Measurements from ENCODE around the gene STK38L. TPM values are rescaled to one million over a fixed set of nuclear protein-coding genes. Genes with fewer than 3 reads are reported as not detected.
"Not testable (repeated sequence)": the region's sequence is repeated elsewhere in the genome, so short reads cannot be mapped to it uniquely, and the experiment has no call there.

The STK38L gene
- polyA plus RNA-seq, 4 donors = 35.5 to 43.9 (median 43.5) TPM

DNA sequence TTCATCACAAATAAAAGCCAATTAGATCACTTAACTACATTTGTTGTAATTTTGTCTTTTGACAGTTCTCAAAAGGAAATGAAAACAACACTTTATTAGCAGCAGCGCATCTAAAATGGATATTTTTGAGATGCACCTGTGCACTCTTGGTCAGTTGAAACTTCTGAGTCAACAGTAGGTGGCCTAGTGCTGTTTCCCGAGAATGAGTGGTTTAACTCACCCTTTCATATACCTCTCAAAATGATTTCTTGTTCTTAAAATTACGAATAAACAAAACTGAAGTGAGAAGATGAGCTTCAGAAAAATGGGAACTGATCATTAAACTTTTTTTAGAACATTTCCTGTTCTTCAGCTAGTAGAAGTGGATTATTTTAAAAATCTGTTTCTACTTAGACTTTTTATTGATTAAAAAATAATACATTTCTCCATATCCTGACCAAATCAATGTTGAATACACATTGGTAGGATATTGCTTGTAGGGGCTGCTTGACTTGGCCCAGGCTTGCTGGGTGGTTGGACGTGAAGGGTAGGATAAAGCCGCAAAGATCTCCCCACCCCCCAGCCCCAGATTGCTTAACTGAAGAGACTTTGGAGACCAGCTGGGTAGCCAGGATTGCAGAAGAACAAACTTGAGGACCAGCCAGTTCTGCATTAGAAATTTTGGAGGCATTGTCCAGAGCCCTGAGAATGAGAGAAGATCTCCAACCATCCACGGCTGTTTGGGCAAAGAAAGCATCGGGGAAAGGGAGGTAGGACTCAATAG is 22.3 kb upstream of the STK38L start:
- no peak for DNase-seq (ENCODE audit: low read depth in 4 of 4, low spot score in 2 of 4)

DNA sequence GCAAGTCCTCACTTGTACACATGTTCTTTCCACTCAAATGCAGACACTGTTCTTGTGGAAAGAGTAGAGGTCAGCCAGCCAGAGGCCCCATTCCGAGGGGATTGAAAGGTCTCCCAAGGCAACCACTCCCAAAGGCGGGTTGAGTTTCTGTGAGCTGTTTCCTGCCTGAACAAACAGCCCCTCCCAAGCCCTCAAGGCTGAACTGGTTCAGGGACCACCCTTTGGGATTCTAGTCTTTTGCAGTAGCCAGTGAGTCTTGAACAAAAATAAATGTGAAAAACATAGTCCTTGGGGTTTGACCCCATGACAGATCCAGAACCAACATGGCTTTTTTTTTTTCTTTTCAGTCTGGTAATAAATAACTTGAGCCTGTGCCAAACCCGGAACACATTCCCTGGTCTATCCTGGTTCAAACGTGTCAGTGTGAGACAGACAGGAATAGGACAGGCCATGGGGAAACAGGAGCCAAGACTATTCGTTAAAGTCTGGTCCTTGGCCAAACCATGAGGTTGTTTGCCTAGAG is 17.6 kb upstream of the STK38L start:
- no peak for DNase-seq (ENCODE audit: low read depth in 4 of 4, low spot score in 2 of 4)

DNA sequence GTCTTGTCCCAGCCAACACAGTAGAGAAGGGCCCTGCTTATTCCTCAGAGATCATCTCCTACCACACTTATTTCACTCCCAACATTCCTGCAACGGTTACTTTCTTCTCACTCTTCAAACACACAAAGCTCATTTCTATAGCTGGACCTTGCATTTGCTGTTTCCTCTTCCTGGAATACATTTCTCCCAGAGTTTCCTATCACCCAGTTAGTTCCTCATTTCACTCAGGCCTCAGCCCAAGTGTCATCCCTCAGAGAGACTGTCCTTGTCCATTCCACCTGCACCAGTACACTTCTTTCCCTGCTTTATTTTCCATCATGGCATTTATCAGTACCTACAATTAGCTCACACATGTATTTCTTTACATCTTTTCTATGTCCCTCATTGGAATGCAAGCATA is 14.7 kb upstream of the STK38L start:
- DNase-seq (ENCODE audit: low read depth in 4 of 4, low spot score in 2 of 4) = no peak

DNA sequence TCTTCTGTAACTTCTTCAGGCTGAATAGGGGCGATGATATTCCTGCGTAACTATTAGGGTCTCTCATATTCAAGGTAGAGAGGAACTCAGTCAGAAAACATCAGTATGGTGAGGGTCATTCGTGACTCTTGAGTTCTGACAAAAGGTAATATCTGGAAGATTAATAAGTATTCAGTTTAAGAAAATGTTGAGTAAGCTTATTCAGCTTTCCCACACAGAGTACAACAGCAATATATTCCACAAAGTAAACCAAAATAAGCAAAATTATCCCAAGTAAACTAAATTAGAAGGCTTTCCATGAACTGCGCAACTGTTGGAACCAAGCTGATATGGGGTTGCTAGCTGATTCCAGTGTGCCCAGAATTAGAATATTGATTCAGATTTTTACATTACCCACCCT is 12.7 kb upstream of the STK38L start:
- not testable (repeated sequence) for DNase-seq (ENCODE audit: low read depth in 4 of 4, low spot score in 2 of 4)

DNA sequence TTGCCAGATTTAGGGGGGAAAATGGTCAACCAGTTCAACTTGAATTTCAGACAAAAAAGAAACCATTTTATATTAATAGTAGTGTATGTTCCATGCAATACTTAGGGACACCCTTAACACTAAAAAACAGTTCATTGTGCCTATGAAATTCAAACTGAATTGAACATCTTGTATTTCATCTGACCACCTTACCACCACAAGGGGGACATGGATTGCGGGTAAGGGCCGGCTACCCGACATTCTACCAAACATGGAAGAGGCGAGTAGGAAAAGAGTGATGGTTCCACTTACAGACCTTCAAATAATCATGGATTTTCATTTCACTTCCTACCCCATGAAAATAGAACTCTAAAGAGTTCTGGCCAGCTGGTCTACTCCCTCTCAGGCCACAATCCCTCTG is 10.3 kb upstream of the STK38L start:
- no peak for DNase-seq (ENCODE audit: low read depth in 4 of 4, low spot score in 2 of 4)

DNA sequence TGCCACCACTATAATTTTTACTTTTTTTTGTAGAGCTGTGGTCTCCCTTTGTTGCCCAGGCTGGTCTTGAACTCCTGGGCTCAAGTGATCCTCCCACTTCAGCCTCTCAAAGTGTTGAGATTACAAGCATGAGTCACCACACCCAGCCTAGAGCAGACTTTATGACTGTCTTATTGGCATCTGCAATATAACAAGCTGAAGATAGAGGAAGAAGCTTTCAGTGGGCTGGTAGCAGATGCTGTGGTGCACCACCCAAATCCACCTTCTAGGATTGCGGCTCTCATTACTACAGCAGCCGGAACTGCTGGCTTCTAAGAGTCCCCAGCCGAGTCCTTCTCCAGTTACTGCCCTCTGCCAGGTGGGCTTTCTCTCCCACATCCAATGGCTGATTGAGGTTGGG is 7.6 kb upstream of the STK38L start:
- DNase-seq (ENCODE audit: low read depth in 4 of 4, low spot score in 2 of 4) = no peak

DNA sequence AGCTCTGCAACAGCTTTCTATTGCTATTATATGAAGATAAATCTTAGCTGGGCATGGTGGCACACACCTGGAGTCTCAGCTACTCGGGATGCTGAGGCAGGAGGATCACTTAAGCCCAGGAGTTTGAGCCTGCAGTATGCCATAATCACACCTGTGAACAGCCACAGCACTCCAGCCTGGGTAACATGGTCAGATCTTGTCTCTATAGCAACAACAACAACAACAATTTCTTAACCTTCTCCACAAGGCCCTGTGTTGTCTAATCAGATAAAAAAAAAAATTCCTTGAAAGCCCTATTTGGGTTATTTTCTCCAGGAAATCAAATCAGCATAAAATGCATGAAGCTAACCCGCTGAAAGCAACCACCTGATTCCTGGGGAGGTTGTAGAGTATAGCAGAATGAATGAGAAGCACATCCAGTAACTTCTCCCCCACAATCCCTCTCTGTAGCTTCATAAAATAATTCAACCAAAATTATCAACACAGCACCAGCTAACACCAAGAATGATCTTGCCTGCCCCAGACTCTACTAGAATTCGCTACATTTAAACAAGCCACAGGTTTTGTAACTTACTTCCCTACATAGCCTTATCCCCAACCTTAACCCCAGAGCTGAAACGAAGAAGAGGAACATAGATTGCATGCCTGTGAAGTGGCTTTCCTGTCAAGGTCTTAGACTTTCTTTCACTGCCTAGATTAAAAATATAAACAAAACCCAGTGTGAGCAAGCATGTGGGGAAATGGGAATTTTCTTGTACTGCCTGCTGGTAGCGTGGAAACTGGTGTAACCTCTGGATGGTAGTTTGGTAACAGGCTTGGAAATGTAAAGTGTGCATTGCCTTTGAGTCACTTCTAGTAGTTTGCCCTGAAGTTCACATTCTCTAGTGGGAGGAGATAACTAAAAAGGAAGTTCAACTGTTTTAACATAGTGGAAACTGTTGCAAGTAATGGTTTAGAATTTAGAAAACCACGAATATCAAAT is 6.0 kb upstream of the STK38L start:
- DNase-seq (ENCODE audit: low read depth in 4 of 4, low spot score in 2 of 4) = no peak

DNA sequence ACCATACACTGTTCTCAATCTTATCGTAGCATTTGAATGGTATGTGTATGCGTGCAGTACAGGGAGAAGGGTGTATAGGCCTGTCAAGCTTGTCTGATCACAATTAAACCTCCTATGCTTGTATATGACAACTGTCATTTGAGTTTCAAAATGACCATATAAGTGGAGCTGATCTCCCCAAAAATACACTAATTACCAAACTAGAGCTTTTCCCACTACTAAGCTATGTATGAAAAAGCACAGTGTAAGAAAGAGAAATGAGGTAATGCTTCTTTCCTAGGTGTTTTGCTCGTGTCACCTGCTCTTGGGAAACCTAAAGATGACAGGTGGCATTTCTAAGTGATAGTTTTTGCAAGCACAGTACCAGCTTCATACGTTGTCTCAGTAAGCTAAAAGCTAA is 1.1 kb upstream of the STK38L start:
- no peak for DNase-seq (ENCODE audit: low read depth in 4 of 4, low spot score in 2 of 4)

DNA sequence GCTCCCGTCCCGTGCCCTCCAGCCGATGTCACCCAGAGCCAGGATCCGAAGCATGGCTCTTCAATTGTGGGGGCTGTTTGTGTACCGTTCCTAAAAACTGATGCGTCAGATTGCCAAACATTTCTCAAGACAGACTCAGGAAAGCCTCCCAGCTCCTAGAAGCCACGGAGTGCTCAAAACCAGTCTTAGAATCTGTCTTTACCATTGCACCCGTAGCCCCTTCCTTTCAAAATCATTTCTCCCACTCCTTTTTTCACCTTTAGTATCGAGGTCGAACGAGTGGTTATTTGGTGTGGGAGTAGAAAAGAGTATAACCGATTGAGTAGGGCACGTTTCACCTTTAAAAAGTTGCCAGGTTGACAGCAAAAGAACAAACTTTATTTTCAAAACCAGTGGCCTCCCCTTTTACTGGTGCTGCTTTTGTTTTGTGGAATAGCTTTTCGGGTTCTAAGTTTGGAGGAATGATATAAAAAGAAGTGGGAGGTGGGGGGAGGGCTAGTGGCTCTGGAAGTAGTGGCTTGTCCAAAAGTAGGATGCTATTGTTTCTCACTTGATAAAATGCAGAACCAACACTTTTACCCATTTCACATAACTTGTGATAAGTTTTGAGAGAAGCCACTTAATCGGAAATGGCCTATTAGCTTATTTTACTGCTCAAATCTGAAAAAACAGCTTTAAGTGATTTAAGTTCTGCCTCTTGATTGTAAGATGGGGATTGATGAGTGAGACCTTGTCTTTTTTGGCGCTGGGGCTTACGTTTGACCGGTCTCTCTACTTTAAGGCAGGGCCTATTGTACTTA is 803 bp downstream of the STK38L start:
- DNase-seq (ENCODE audit: low read depth in 4 of 4, low spot score in 2 of 4) = peak in 3 of 4 donors; percentile 19 to 68 (median 38)

DNA sequence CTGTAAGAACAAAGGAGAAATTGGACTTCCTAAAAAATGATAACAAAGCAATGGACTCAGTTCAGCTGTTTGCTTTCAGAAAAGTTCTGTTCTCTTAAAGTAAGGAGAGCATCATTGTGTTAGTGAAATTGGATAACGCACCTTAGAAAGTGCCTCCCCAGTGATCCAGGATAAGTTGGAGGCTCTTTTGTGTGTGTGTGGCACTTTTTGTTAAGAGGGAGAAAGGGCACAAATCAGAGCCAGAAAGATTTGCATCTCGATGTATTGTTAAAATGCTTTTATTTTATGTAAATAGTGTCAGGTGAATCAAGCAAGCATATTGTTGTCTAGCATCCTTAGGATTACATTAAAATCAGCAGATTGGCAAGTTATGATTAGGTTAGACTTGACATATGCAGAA is 2.1 kb downstream of the STK38L start:
- DNase-seq (ENCODE audit: low read depth in 4 of 4, low spot score in 2 of 4) = no peak

DNA sequence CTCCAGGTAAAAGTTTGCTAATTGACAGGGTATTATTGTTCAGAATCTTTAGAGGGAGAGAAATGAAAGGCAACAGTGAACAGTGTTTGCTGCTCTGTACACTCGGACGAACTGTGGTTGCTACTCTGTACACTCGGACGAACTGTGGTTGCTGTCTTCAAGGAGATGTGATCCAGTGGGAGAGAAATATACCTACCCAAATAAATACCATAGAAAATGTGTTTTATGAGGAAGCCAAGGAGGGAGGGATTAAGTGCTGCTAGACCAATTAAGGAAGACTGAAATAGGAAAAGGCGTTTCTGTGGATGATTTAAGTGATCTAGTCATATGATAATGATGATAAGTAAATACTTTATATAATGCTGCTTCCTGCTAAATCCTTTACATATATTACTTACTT is 2.7 kb downstream of the STK38L start:
- DNase-seq (ENCODE audit: low read depth in 4 of 4, low spot score in 2 of 4) = no peak

DNA sequence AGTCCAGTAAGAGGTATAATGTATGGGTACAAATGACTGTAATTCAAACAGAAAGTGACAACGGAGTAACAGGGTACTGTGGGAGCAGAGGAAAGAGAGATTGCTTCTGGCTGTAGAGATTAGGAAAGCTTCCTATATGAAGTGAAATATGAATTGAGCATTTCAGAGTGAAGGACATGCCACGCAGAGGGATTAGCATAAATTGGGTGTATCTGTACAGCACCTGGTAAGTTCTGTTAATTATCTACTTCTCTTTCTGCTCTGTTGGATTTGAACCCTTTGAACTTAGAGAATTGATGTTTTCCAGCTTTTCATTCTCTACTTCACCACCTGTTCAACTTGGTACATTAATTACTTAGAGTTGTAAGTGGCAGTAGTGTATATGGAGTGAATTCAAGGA is 8.8 kb downstream of the STK38L start:
- no peak for DNase-seq (ENCODE audit: low read depth in 4 of 4, low spot score in 2 of 4)

DNA sequence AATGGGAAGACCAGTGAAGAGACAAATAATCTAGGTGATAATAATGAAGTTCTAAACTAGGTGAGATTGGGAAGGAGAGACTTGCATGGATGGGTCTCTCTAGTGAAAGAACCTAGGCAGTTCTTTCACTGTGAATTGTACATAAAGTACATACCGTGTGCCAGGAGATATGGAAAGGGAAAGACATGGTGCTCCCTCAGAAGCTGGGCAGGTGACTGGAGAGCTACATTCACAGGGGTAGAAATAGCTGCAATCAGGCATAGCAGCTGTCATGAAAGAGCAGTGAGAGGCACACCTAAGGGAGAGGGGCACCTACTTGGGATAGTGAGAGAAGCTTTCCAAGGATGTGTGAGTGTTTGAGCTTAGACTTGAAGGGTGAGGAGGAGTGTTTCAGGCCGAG is 9.3 kb downstream of the STK38L start:
- DNase-seq (ENCODE audit: low read depth in 4 of 4, low spot score in 2 of 4) = no peak

DNA sequence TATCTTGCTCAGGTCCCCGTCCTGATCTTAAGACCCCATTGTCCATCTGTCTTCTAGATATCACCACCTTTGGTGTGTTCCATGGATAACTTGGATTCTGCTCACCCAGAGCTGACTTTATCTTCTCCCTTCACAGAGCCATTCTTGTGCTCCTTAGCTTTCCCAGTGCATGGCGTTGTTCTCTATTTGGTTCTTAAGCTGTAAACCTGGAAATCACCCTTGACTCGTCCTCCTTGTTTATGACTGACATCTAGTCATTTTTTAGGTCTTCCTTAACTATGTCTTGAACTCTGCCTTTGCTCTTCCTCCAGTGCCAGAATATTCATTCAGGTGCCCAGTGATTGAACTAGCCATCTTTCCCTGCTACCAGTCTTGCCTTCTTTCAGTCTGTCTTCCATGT is 11.7 kb downstream of the STK38L start:
- no peak for DNase-seq (ENCODE audit: low read depth in 4 of 4, low spot score in 2 of 4)

DNA sequence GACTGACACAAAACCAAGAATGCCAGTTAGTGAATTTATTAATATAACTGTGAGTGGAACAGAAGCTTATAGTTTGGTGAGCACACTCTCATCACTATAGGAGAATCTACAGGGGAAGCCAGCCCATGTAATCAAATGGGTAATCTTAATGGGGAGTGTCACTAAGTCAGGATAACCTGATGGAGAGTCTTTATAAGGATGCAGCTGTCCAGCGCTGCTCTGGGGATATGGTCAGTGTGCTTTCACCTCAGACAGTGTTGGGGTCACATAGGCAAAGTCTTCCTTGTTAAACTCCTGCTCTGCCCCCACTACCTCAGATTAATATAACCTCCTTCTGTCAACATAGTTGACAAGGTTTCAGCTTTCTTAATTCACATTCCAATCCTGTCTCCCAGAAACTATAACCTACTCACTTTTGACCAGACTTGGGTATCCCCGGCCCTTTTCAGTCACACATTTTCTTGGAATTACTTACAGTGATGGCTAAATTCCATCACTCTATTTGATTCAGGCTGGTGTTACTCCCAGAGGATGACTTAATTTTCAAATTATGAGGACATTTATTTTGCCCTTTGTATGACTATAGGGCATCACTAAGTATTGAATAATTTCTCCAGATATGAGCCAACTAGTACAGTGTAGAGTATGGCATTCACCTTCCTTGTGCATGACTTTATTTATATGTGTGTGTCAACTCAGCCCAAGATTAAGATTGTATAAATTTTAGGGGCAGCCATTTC is 13.2 kb downstream of the STK38L start:
- no peak for DNase-seq (ENCODE audit: low read depth in 4 of 4, low spot score in 2 of 4)

DNA sequence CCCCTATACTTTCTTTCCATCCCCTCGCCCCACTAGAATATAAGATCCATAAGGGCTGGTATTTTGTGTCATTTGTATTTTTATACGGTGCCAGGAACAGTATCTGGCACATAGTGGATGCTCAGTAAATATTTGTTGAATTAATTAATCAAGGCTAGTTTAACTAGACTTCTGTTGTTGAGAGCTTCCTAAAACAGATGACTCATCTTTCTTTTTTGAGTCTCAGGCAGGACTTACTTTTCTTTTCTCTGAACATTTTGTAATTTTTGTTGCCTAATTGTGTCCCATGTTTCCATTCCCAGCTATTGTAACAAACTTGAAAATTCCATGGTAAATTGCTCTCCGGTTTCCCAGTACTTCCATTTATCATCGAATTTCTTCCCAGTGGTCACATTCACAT is 16.7 kb downstream of the STK38L start:
- no peak for DNase-seq (ENCODE audit: low read depth in 4 of 4, low spot score in 2 of 4)

DNA sequence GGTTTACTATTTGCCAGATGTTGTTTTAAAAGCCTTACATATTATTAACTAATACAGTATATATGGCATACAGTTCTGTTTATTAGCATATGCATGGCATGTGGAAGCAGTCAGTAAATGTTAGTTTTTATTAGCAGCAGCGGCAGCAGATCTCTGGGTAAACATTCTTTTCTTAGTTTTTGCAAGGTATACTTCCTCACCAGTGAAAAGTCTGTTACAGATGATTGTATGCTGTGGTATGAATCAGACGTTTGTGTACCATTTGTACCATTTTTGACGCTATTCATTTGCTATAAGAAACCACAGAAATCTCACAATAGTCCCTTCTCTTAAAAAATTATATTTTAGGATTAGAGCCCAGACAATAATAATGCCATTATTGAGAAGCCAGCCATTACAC is 17.8 kb downstream of the STK38L start:
- DNase-seq (ENCODE audit: low read depth in 4 of 4, low spot score in 2 of 4) = no peak

DNA sequence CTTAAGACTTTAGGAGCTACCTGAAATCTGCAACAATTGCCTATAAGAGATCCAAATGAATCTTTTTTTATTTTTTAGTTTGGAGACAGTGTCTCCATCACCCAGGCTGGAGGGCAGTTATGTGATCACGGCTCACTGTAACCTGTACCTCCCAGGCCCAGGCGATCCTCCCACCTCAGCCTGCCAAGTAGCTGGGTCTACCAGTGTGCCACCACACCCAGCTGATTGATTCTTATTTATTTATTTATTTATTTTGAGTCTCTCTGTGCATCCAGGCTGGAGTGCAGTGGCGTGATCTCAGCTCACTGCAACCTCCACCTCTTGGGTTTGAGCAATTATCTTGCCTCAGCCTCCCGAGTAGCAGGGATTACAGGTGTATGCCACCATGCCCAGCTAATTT is 26.1 kb downstream of the STK38L start:
- no peak for DNase-seq (ENCODE audit: low read depth in 4 of 4, low spot score in 2 of 4)

DNA sequence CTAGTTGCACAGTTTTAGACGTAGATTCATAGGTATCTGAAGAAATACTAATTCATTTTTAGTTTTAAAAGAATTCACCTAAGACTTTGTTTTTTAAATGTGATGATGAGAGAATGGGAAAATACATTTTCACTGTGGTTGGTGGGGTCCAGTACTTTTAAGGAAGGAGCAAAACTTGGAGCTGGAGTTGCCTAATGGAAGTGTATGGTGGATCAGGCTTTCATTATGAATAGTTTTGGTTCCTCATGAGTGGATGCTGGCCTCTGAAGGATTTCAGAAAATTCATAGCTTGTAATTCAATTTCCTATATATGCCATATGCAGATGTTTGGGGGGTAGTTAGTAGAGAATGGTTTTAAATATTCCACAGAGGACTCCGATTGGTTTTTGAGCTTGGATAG is 27.1 kb downstream of the STK38L start:
- no peak for DNase-seq (ENCODE audit: low read depth in 4 of 4, low spot score in 2 of 4)

DNA sequence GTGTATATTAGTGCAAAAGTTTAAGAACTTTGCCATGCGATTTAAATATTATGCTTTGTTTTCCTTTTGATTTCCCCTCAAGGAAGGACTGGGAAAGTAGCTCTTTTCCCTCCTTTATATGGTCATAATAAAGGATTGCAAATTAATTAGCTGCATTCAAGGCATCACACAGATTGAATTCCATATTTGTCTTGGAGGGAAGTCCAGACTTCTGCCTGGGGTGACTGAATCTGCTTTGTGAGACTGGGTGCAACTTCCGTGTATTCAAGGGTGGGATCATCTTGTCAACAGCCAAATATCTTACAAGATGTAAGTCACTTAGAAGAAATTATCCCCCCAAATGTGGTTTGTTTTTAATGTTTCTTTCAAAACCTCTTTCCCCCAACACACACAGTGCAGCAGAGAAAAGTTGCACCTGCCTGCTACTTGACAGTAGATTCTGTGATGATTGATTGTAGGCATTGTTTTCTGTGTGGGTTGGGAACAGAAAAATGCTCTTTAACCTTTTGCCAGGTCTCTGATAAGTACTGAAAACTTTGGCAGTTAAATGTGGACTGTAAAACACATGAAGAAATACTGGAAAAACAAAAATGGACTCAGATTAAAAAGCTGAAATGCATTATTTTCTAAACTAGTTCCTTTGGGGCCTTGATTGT is 28.4 kb downstream of the STK38L start:
- no peak for DNase-seq (ENCODE audit: low read depth in 4 of 4, low spot score in 2 of 4)

All from left renal cortex interstitium (tissue), 4 donors.